ENCODE data around the gene SORBS2. TPM values are rescaled to one million over a fixed set of nuclear protein-coding genes. Genes with fewer than 3 reads are reported as not detected.

Gene SORBS2
- total RNA-seq, 1 experiment from 2014 or later, result 44.5 TPM

- CTCF ChIA-PET, result interaction anchor here (0.8 to 1.6 kb wide), 4 partner anchors 9 to 449 kb away, joined by 3 to 14 read pairs (median 4); partner anchors contain the start of gene CCDC110
- Mint-ChIP-seq H3K4me1 (peaks cover 61% of the 10 kb centered on the region), H3K27me3 (ENCODE audit: low read depth) (peaks cover 40% of the 10 kb centered on the region), H3K9me3 (no peaks in the 10 kb centered on the region), H3K27ac (no peak overlapping the region), H3K36me3 (no peaks in the 10 kb centered on the region), H3K4me3 (no peak overlapping the region)
- ATAC-seq (no peak), DNase-seq (ENCODE audit: low spot score) (no peak)
- POLR2A ChIA-PET, result no interaction called here
- no peak for TF ChIP-seq CTCF (IDR thresholded peaks at IDR 0.05)
- no peak for TF ChIP-seq NFE2L1 (CRISPR knock-in tag; IDR thresholded peaks at IDR 0.05)
- no peak for TF ChIP-seq MAX (CRISPR knock-in tag; IDR thresholded peaks at IDR 0.05)
- no peak for TF ChIP-seq FOXJ3 (CRISPR knock-in tag; IDR thresholded peaks at IDR 0.05; ENCODE audit: borderline replicate concordance)
- TF ChIP-seq TEAD4 (CRISPR knock-in tag; IDR thresholded peaks at IDR 0.05), result no peak
- TF ChIP-seq IRF2 (CRISPR knock-in tag; IDR thresholded peaks at IDR 0.05; ENCODE audit: borderline replicate concordance, low read depth), result no peak
- no peak for TF ChIP-seq STAT6 (CRISPR knock-in tag; conservative IDR thresholded peaks at IDR 0.05; ENCODE audit: low read depth)
- no peak for TF ChIP-seq PREB (CRISPR knock-in tag; IDR thresholded peaks at IDR 0.05; ENCODE audit: borderline replicate concordance)
- TF ChIP-seq CBFB (CRISPR knock-in tag; IDR thresholded peaks at IDR 0.05; ENCODE audit: low read depth), result no peak
- TF ChIP-seq E2F4 (CRISPR knock-in tag; IDR thresholded peaks at IDR 0.05; ENCODE audit: borderline replicate concordance, low read depth), result no peak
- TF ChIP-seq GTF2I (CRISPR knock-in tag; conservative IDR thresholded peaks at IDR 0.05), result no peak
- TF ChIP-seq SP1 (CRISPR knock-in tag; conservative IDR thresholded peaks at IDR 0.05), result no peak
- no peak for TF ChIP-seq CDX4 (CRISPR knock-in tag; IDR thresholded peaks at IDR 0.05; ENCODE audit: borderline replicate concordance)
- no peak for TF ChIP-seq PRDM15 (CRISPR knock-in tag; IDR thresholded peaks at IDR 0.05)
- TF ChIP-seq JUN (CRISPR knock-in tag; IDR thresholded peaks at IDR 0.05), result no peak
- no peak for TF ChIP-seq TEAD1 (CRISPR knock-in tag; IDR thresholded peaks at IDR 0.05)
- no peak for TF ChIP-seq ZSCAN18 (CRISPR knock-in tag; IDR thresholded peaks at IDR 0.05)
- no peak for TF ChIP-seq ZNF532 (CRISPR knock-in tag; IDR thresholded peaks at IDR 0.05; ENCODE audit: borderline replicate concordance)
- no peak for TF ChIP-seq ZNF138 (CRISPR knock-in tag; conservative IDR thresholded peaks at IDR 0.05)
These were observed 222.7 kb downstream of the SORBS2 start for GRCh38 chr4:185589067-185589836.

All from WTC11 (cell line).